GM10266 (cell line): Measurements from ENCODE around the gene TBC1D9.

Source experiments
- DNase-seq: peaks from one replicate; pipeline ENCODE4 v3.0.0; 2012; ENCODE audit errors: extremely low spot score
- CTCF ChIP-seq: IDR thresholded peaks from 2 replicates; pipeline ENCODE4 v1.5.1; 2012; ENCODE audit warnings: mild to moderate bottlenecking, low read depth; ENCODE audit not compliant: control insufficient read depth, insufficient read depth; ENCODE audit errors: missing control alignments

The TBC1D9 gene

DNA sequence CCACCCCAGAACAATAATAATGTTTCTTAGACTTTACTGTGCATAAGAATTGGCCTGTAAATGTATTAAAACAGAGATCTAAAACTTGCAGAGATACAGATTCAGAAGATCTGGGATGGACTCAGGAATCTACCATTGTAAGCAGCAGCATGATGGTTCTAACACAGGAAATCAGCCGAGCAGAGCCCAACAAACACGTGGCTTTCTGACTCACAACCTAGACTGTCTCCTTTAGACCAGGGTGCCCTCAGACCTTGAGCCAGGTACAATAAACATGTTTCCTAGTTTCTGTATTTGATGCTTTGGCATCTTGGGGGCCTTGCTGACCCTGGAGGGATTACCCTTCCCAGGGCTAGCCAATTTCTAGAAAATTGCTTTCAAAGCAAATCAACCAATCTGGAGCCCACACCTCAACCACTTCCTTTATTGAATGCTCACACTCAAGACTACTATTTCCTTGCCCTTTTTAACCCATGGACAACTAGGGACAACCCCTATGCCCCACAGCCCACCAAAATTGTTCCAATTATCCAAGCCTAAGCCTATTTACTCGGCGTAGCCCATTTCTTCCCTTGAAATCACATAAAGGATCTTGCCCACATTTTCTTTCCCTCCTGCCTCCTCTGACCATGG lies 80.5 kb downstream of the TBC1D9 start:
- no peak for TF ChIP-seq CTCF
- DNase-seq, result no peak

- TF ChIP-seq CTCF, result no peak
- no peak for DNase-seq
These were observed 82.5 kb downstream of the TBC1D9 start for GRCh38 chr4:140673729-140674128.

DNA sequence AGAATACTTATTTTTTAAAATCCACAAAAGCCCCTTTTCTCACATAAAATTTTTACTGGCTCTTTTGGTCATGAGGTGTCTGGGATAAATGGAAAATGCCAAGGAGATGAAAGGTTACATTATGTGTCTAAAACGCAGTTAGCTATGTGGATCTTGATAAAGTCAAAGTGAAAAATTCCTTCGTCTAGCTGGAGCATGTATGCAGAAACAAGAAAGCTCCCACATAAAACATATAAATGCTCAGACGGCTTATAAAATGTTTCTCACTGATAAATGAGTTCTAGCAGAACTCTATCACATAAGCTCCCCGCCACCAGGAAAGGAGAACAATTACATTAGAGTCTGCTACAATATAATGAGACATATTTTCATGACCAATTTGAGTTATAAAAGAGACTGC lies 83.8 kb downstream of the TBC1D9 start:
- DNase-seq, result no peak
- no peak for TF ChIP-seq CTCF

GRCh38 chr4:140668111-140668510 lies 88.1 kb downstream of the TBC1D9 start:
- TF ChIP-seq CTCF, result no peak
- DNase-seq, result no peak

GRCh38 chr4:140666889-140667614 lies 89.1 kb downstream of the TBC1D9 start:
- TF ChIP-seq CTCF, result no peak
- no peak for DNase-seq

DNA sequence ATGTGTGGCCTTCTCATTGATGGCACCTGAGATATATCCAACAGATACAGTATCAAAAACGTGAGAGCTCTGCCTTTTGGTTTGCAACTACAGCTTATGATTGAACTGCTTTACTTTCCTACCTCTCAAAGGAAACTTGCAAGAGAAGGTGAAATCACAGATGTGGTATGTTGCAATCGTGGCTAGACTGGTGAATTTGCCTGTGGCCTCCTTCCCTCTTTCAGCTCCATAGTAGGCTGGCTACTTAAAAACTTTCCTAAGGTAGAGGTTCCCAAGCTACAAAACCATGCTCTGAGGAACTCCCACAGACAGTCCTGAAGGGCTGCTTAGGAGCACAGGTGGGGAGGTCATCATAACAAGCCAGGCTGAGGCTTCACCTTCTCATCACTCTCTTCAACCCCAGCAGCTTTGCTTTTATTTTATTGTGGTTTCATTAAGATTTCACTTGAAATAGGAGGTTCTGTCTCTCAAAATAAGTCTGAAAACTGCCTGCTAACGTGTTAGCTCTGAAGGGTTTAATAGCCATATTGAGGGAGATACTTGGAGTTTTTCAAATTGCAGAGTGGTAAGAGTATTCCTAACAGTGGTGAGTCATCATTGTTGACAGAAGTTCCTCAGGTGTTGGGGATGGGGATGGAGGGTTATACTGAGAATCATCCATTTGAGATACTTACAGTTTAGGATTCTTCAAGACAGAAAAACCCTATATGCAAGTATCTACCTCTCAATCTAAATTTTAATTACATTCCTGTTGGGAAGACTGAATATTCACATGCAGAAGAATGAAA lies 93.9 kb downstream of the TBC1D9 start:
- DNase-seq, result no peak
- TF ChIP-seq CTCF, result no peak
